SK-N-SH (cell line): ENCODE results near the gene TP53I11. TPM values are rescaled to one million over a fixed set of nuclear protein-coding genes. Genes with fewer than 3 reads are reported as not detected.

ENCODE experiments used
- CTCF ChIA-PET: fragments of 300-600, 350-600 bp; formaldehyde crosslinking; extraction: SDS; loops from one replicate; lab custom pipeline; 2021; lab: Yijun Ruan, JAX
- POLR2A ChIA-PET: fragments of 350-600 bp; sonication (Branson Sonifier 250); formaldehyde crosslinking; extraction: SDS; loops from one replicate; lab custom pipeline; 2020; ENCODE audit warnings: antibody characterized with exemption, inconsistent platforms; lab: Yijun Ruan, JAX
- DNase-seq: peaks from one replicate; pipeline ENCODE4 v3.0.0; 2012
- H2AFZ ChIP-seq: fragments of 200-600 bp; sonication (generic); 2 replicates; pipeline ENCODE4 v1.8.1; 2016; ENCODE audit warnings: antibody characterized with exemption, mild to moderate bottlenecking, low read depth
- H3F3A ChIP-seq: fragments of 200-600 bp; sonication (generic); replicated peaks from 2 replicates; pipeline ENCODE3; 2016; ENCODE audit warnings: antibody characterized with exemption, mild to moderate bottlenecking; ENCODE audit not compliant: insufficient read depth
- H3K27ac ChIP-seq, 2 experiments: fragments of 200-500 bp in 1 of 2; fragments of 200-600 bp in 1 of 2; sonication (Bioruptor generic) in 1 of 2; sonication (generic), shearing (Covaris generic) in 1 of 2; 2 replicates each; pipeline versions ENCODE4 v1.5.1 to v1.6.1; 2014 to 2016; ENCODE audit warnings: low read depth in 2 of 2, inconsistent platforms in 1 of 2, low read length in 1 of 2, mild to moderate bottlenecking in 1 of 2, mixed read lengths in 1 of 2
- H3K27me3 ChIP-seq: fragments of 200-600 bp; sonication (generic), shearing (Covaris generic); 2 replicates; pipeline ENCODE4 v1.6.1; 2016; ENCODE audit warnings: mixed run types; ENCODE audit not compliant: insufficient read depth
- H3K36me3 ChIP-seq, 2 experiments: fragments of 200-500 bp in 1 of 2; fragments of 200-600 bp in 1 of 2; sonication (Bioruptor generic) in 1 of 2; sonication (generic) in 1 of 2; replicated peaks in 1 of 2; 2 replicates each; pipeline versions ENCODE3 to v1.5.1; 2014 to 2016; ENCODE audit warnings: low read length in 1 of 2, mild to moderate bottlenecking in 1 of 2; ENCODE audit not compliant: insufficient read depth in 2 of 2, control insufficient read depth in 1 of 2
- H3K4me1 ChIP-seq, 2 experiments: fragments of 200-500 bp in 1 of 2; fragments of 200-600 bp in 1 of 2; sonication (Bioruptor generic) in 1 of 2; sonication (generic), shearing (Covaris generic) in 1 of 2; 2 replicates each; pipeline versions ENCODE4 v1.5.1 to v1.6.1; 2014 to 2016; ENCODE audit warnings: low read depth in 1 of 2, low read length in 1 of 2, mixed run types in 1 of 2; ENCODE audit not compliant: insufficient read depth in 2 of 2, control insufficient read depth in 1 of 2
- H3K4me2 ChIP-seq: fragments of 200-600 bp; sonication (generic), shearing (Covaris generic); 2 replicates; pipeline ENCODE4 v1.6.1; 2017; ENCODE audit warnings: mixed run types
- H3K4me3 ChIP-seq, 2 experiments: fragments of 200-500 bp in 1 of 2; fragments of 200-600 bp in 1 of 2; sonication (Bioruptor generic) in 1 of 2; sonication (generic), shearing (Covaris generic) in 1 of 2; 2 replicates each; pipeline versions ENCODE4 v1.5.1 to v1.8.1; 2014 to 2016; ENCODE audit warnings: low read depth in 2 of 2, inconsistent platforms in 1 of 2, low read length in 1 of 2, mild to moderate bottlenecking in 1 of 2, mixed read lengths in 1 of 2, moderate library complexity in 1 of 2
- H3K79me2 ChIP-seq: fragments of 200-600 bp; sonication (generic); 2 replicates; pipeline ENCODE4 v1.8.1; 2017; ENCODE audit warnings: mild to moderate bottlenecking; ENCODE audit not compliant: insufficient read depth
- H3K9ac ChIP-seq: fragments of 200-600 bp; sonication (generic); 2 replicates; pipeline ENCODE4 v1.6.1; 2017; ENCODE audit warnings: mixed run types
- H3K9me2 ChIP-seq: fragments of 200-600 bp; sonication (generic); 2 replicates; pipeline ENCODE4 v1.6.1; 2017; ENCODE audit warnings: mixed run types
- H3K9me3 ChIP-seq: fragments of 200-600 bp; sonication (generic); 2 replicates; pipeline ENCODE4 v1.6.1; 2017; ENCODE audit warnings: mixed run types, mild to moderate bottlenecking, moderate library complexity
- H4K20me1 ChIP-seq: fragments of 200-600 bp; sonication (generic); 2 replicates; pipeline ENCODE4 v1.6.1; 2017; ENCODE audit warnings: mild to moderate bottlenecking, mixed run types; ENCODE audit not compliant: insufficient read depth
- ELF1 ChIP-seq: IDR thresholded peaks from 2 replicates; pipeline ENCODE4 v1.4.0; 2012
- EZH2phosphoT487 ChIP-seq: fragments of 200-600 bp; sonication (generic); IDR thresholded peaks from 2 replicates; pipeline ENCODE4 v1.6.1; 2017; ENCODE audit warnings: low read depth, mixed run types, mild to moderate bottlenecking, antibody characterized with exemption, moderate library complexity, borderline replicate concordance
- FOSL2 ChIP-seq: IDR thresholded peaks from 2 replicates; pipeline ENCODE4 v1.4.0; 2012; ENCODE audit warnings: low read depth, mild to moderate bottlenecking, moderate library complexity, borderline replicate concordance
- FOXJ3 ChIP-seq: sonication (generic); formaldehyde crosslinking; IDR thresholded peaks from 2 replicates; pipeline ENCODE4 v1.5.1; 2020; ENCODE audit warnings: mild to moderate bottlenecking, missing genetic modification reagents
- GABPA ChIP-seq: IDR thresholded peaks from 2 replicates; pipeline ENCODE4 v1.4.0; 2012; ENCODE audit warnings: low read depth, mild to moderate bottlenecking
- MXI1 ChIP-seq: IDR thresholded peaks from 2 replicates; pipeline ENCODE4 v1.6.1; 2012; ENCODE audit warnings: mild to moderate bottlenecking, low read depth, low read length, improper control_type of control experiment
- NRF1 ChIP-seq: IDR thresholded peaks from 2 replicates; pipeline ENCODE4 v1.6.1; 2012; ENCODE audit warnings: low read depth, mild to moderate bottlenecking, low read length
- POLR2AphosphoS5 ChIP-seq: IDR thresholded peaks from 2 replicates; pipeline ENCODE4 v1.6.1; 2012; ENCODE audit warnings: low read depth, low read length
- RAD21 ChIP-seq: IDR thresholded peaks from 2 replicates; pipeline ENCODE4 v1.6.1; 2012; ENCODE audit warnings: mild to moderate bottlenecking, low read length
- RFX5 ChIP-seq: IDR thresholded peaks from 2 replicates; pipeline ENCODE4 v1.6.1; 2012; ENCODE audit warnings: mild to moderate bottlenecking, improper control_type of control experiment, low read length
- RXRA ChIP-seq: IDR thresholded peaks from 2 replicates; pipeline ENCODE4 v1.4.0; 2012; ENCODE audit warnings: low read depth, mild to moderate bottlenecking, borderline replicate concordance
- SIN3A ChIP-seq: IDR thresholded peaks from 2 replicates; pipeline ENCODE4 v1.6.1; 2012; ENCODE audit warnings: low read depth, mild to moderate bottlenecking, low read length, moderate library complexity, borderline replicate concordance
- SMC3 ChIP-seq: IDR thresholded peaks from 2 replicates; pipeline ENCODE4 v1.6.1; 2012; ENCODE audit warnings: low read depth, low read length, improper control_type of control experiment
- TCF12 ChIP-seq: IDR thresholded peaks from 2 replicates; pipeline ENCODE4 v1.4.0; 2012
- TEAD4 ChIP-seq: IDR thresholded peaks from 2 replicates; pipeline ENCODE4 v1.4.0; 2012; ENCODE audit warnings: mild to moderate bottlenecking, borderline replicate concordance; ENCODE audit not compliant: insufficient read depth
- USF2 ChIP-seq: fragments of 150-350 bp; IDR thresholded peaks from 2 replicates; pipeline ENCODE4 v1.6.1; 2017; ENCODE audit warnings: antibody characterized with exemption, low read length, low read depth, borderline replicate concordance
- ZBTB33 ChIP-seq: IDR thresholded peaks from 2 replicates; pipeline ENCODE4 v1.4.0; 2012; ENCODE audit warnings: low read depth, borderline replicate concordance
- WGBS: methylation state at CpG from one replicate; pipeline ENCODE4 v1.1.6; 2017; ENCODE audit warnings: low lambda C conversion rate; 5-methylcytosine and 5-hydroxymethylcytosine counted together
- polyA plus RNA-seq, 3 experiments: library from polyadenylated mRNA; depleted of rRNA; stranded (reverse); fragments of >200 nt; gene quantifications; 2 replicates each; pipeline ENCODE4 v1.2.3, GENCODE V29; 2012
- TF ChIP-seq, protein P1 (sequence below): IDR thresholded peaks from 2 replicates; pipeline ENCODE4 v1.4.0; 2012; ENCODE audit warnings: low read depth
- TF ChIP-seq, protein P2 (sequence below): fragments of 150-350 bp; IDR thresholded peaks from 2 replicates; pipeline ENCODE4 v1.6.1; 2016; ENCODE audit warnings: mild to moderate bottlenecking, low read depth, low read length
- TF ChIP-seq, protein P3 (sequence below): IDR thresholded peaks from 2 replicates; pipeline ENCODE4 v1.6.1; 2012; ENCODE audit warnings: mild to moderate bottlenecking, low read depth, low read length, moderate library complexity

TP53I11 gene
- polyA plus RNA-seq, 1 of the 3 experiments (the other 2 are of a cell fraction): 6.6 TPM

GRCh38 chr11:44947114-44947513 is 3.6 kb downstream of the TP53I11 start:
- Histone ChIP-seq H3K4me3 (no peak overlapping the region), H3K36me3 (no peaks in the 10 kb centered on the region), H3K9ac (no peak overlapping the region), H4K20me1 (peaks cover 48% of the 10 kb centered on the region), H3K27ac (no peak overlapping the region), H2AFZ (no peak overlapping the region), H3K9me3 (no peaks in the 10 kb centered on the region), H3K9me2 (no peaks in the 10 kb centered on the region), H3K4me2 (no peak overlapping the region), H3K4me1 (peaks cover 0 to 5% of the 10 kb centered on the region in 2 experiments; a peak in 1 of 4 replicates), H3F3A (peaks cover 6% of the 10 kb centered on the region), H3K79me2 (no peaks in the 10 kb centered on the region), H3K27me3 (no peaks in the 10 kb centered on the region)
- WGBS: 60% methylated on average over 4 of the region's 9 CpGs
- POLR2A ChIA-PET: no interaction called here
- DNase-seq: no peak
- CTCF ChIA-PET: interaction anchor here (1.2 to 24.2 kb wide), 8 partner anchors 9 to 824 kb away, joined by 3 to 1245 read pairs (median 8); no protein-coding TSS in a partner anchor
- TF ChIP-seq FOXJ3 (CRISPR knock-in tag) (no peak), MXI1 (no peak), SIN3A (no peak), RXRA (no peak), FOSL2 (no peak), RAD21 (no peak)

GRCh38 chr11:44946263-44946662 is 4.4 kb downstream of the TP53I11 start:
- Histone ChIP-seq H3K9ac (no peak overlapping the region), H2AFZ (no peak overlapping the region), H3K27me3 (no peaks in the 10 kb centered on the region), H3K79me2 (no peaks in the 10 kb centered on the region), H4K20me1 (peaks cover 48% of the 10 kb centered on the region), H3K27ac (no peak overlapping the region)
- no peak for TF ChIP-seq FOXJ3 (CRISPR knock-in tag)
- TF ChIP-seq ELF1: no peak
- TF ChIP-seq NRF1: no peak
- no peak for TF ChIP-seq GABPA
- no peak for TF ChIP-seq ZBTB33
- TF ChIP-seq, protein P1, sequence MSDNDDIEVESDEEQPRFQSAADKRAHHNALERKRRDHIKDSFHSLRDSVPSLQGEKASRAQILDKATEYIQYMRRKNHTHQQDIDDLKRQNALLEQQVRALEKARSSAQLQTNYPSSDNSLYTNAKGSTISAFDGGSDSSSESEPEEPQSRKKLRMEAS: no peak
- TF ChIP-seq EZH2phosphoT487: no peak
- no peak for TF ChIP-seq MXI1
- TF ChIP-seq, protein P2, sequence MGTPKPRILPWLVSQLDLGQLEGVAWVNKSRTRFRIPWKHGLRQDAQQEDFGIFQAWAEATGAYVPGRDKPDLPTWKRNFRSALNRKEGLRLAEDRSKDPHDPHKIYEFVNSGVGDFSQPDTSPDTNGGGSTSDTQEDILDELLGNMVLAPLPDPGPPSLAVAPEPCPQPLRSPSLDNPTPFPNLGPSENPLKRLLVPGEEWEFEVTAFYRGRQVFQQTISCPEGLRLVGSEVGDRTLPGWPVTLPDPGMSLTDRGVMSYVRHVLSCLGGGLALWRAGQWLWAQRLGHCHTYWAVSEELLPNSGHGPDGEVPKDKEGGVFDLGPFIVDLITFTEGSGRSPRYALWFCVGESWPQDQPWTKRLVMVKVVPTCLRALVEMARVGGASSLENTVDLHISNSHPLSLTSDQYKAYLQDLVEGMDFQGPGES: no peak
- TF ChIP-seq SMC3: no peak
- TF ChIP-seq RFX5: no peak
- no peak for TF ChIP-seq POLR2AphosphoS5
- TF ChIP-seq USF2: no peak
- no peak for TF ChIP-seq FOSL2
- no peak for TF ChIP-seq TCF12
- no peak for TF ChIP-seq TEAD4
- TF ChIP-seq, protein P3, sequence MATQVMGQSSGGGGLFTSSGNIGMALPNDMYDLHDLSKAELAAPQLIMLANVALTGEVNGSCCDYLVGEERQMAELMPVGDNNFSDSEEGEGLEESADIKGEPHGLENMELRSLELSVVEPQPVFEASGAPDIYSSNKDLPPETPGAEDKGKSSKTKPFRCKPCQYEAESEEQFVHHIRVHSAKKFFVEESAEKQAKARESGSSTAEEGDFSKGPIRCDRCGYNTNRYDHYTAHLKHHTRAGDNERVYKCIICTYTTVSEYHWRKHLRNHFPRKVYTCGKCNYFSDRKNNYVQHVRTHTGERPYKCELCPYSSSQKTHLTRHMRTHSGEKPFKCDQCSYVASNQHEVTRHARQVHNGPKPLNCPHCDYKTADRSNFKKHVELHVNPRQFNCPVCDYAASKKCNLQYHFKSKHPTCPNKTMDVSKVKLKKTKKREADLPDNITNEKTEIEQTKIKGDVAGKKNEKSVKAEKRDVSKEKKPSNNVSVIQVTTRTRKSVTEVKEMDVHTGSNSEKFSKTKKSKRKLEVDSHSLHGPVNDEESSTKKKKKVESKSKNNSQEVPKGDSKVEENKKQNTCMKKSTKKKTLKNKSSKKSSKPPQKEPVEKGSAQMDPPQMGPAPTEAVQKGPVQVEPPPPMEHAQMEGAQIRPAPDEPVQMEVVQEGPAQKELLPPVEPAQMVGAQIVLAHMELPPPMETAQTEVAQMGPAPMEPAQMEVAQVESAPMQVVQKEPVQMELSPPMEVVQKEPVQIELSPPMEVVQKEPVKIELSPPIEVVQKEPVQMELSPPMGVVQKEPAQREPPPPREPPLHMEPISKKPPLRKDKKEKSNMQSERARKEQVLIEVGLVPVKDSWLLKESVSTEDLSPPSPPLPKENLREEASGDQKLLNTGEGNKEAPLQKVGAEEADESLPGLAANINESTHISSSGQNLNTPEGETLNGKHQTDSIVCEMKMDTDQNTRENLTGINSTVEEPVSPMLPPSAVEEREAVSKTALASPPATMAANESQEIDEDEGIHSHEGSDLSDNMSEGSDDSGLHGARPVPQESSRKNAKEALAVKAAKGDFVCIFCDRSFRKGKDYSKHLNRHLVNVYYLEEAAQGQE: no peak
- TF ChIP-seq, all 33 proteins: peak for 0
- WGBS: 94% methylated on average over 11 of the region's 12 CpGs
- no peaks in the 10 kb centered on the region for H3F3A ChIP-seq
- no peak overlapping the region for H3K4me2 ChIP-seq
- no peaks in the 10 kb centered on the region for H3K9me3 ChIP-seq
- H3K9me2 ChIP-seq: no peaks in the 10 kb centered on the region
- no peaks in the 10 kb centered on the region for H3K36me3 ChIP-seq
- POLR2A ChIA-PET: interaction anchor here (0.6 kb wide), 1 partner anchor 10 kb away, joined by 4 read pairs; no protein-coding TSS in a partner anchor
- DNase-seq: no peak
- H3K4me1 ChIP-seq: peaks cover 0 to 5% of the 10 kb centered on the region in 2 experiments; a peak in 1 of 4 replicates
- H3K4me3 ChIP-seq: no peak overlapping the region
- CTCF ChIA-PET: interaction anchor here (1.0 to 24.2 kb wide), 9 partner anchors 8 to 825 kb away, joined by 3 to 1245 read pairs (median 5); no protein-coding TSS in a partner anchor
